ENCODE results near the gene BIK. TPM values are rescaled to one million over a fixed set of nuclear protein-coding genes. Genes with fewer than 3 reads are reported as not detected.
"Not testable (repeated sequence)": the region's sequence is repeated elsewhere in the genome, so short reads cannot be mapped to it uniquely, and the experiment has no call there.

BIK gene
- total RNA-seq, 2 experiments from 2014 or later: 1.5 to 1.9 TPM

DNA sequence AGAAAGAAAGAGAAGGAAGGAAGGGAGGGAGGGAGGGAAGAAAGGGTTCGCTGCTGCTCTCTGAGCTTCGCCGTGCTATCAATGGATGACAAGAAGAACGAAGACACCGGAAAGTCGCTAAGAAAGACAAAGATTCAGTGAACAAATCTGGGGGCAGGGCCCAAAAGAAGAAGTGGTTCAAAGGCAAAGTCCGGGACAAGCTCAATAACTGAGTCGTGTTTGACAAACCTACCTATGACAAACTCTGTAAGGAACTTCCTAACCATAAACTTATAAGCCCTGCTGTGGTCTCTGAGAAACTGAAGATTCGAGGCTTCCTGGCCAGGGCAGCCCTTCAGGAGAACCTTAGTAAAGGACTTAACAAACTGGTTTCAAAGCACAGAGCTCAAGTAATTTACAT is 18.5 kb upstream of the BIK start:
- Mint-ChIP-seq H3K36me3 (peaks cover 6% of the 10 kb centered on the region), H3K27me3 (no peaks in the 10 kb centered on the region), H3K4me1 (peaks cover 15% of the 10 kb centered on the region), H3K9me3 (ENCODE audit: low read depth) (peaks cover 7% of the 10 kb centered on the region), H3K27ac (no peak overlapping the region), H3K4me3 (no peak overlapping the region)
- ATAC-seq (no peak), DNase-seq (no peak)
- CTCF ChIA-PET: interaction anchor here (1.2 to 1.4 kb wide), 2 partner anchors 225 to 265 kb away, joined by 3 to 6 read pairs; no protein-coding TSS in a partner anchor

DNA sequence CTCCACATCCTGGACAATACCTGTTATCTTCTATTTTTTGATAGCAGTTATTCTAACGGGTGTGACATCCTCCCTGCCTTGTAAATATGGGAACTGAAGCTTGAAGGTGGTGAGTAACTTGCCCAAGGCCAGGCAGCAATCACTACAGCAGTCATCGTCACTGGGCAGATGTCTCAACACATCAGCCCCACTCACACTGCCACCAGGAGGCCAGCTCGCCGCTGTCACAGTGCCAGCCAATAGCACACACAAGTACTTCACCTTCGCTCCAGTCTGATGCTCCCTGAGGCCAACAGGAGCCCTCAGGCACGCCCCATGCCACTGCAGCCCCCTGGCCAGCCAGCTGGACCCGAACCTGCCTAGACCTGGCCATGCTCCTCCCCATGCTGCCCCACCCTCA is 16.5 kb upstream of the BIK start:
- H3K4me3 Mint-ChIP-seq: no peak overlapping the region
- ATAC-seq: no peak
- H3K4me1 Mint-ChIP-seq: peaks cover 9% of the 10 kb centered on the region
- no peaks in the 10 kb centered on the region for H3K27me3 Mint-ChIP-seq
- peaks cover 6% of the 10 kb centered on the region for H3K36me3 Mint-ChIP-seq
- H3K9me3 Mint-ChIP-seq (ENCODE audit: low read depth): peaks cover 7% of the 10 kb centered on the region
- CTCF ChIA-PET: no interaction called here
- DNase-seq: no peak
- no peak overlapping the region for H3K27ac Mint-ChIP-seq

GRCh38 chr22:43094551-43094950 is 16.0 kb upstream of the BIK start:
- Mint-ChIP-seq H3K9me3 (ENCODE audit: low read depth) (peaks cover 7% of the 10 kb centered on the region), H3K27ac (no peak overlapping the region), H3K4me3 (no peak overlapping the region), H3K4me1 (peaks cover 7% of the 10 kb centered on the region), H3K27me3 (no peaks in the 10 kb centered on the region), H3K36me3 (peaks cover 6% of the 10 kb centered on the region)
- DNase-seq (no peak), ATAC-seq (no peak)
- CTCF ChIA-PET: no interaction called here

- CTCF ChIA-PET: no interaction called here
- ATAC-seq: no peak
- Mint-ChIP-seq H3K9me3 (ENCODE audit: low read depth) (peaks cover 7% of the 10 kb centered on the region), H3K4me1 (peaks cover 2% of the 10 kb centered on the region), H3K36me3 (peaks cover 6% of the 10 kb centered on the region), H3K27ac (no peak overlapping the region), H3K27me3 (no peaks in the 10 kb centered on the region), H3K4me3 (no peak overlapping the region)
- no peak for DNase-seq
These were observed 14.1 kb upstream of the BIK start for GRCh38 chr22:43096420-43096819.

DNA sequence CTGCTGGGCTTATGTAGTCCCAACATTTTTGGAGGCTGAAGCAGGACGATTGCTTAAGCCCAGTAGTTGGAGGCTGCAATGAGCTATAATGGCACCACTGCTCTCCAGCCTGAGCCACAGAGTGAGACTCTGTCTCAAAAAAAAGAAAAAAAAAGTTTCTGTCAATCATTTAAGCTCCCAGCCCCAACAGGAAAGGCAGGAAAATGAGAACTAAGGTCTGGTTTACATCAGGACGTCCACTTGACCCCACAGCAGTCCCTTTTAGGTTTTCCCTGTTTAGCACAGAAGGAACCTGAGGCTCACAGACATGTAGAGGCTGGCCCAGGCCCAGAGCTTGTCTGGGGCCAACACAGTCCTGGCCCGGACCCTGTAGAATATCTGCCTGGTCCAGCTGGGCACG is 12.2 kb upstream of the BIK start:
- Mint-ChIP-seq H3K4me3 (no peak overlapping the region), H3K27ac (no peak overlapping the region), H3K36me3 (peaks cover 6% of the 10 kb centered on the region), H3K4me1 (no peaks in the 10 kb centered on the region), H3K9me3 (ENCODE audit: low read depth) (peaks cover 7% of the 10 kb centered on the region), H3K27me3 (no peaks in the 10 kb centered on the region)
- ATAC-seq (no peak), DNase-seq (no peak)
- CTCF ChIA-PET: interaction anchor here (0.6 to 1.3 kb wide), 4 partner anchors 8 to 288 kb away, joined by 3 to 7 read pairs (median 3); no protein-coding TSS in a partner anchor

DNA sequence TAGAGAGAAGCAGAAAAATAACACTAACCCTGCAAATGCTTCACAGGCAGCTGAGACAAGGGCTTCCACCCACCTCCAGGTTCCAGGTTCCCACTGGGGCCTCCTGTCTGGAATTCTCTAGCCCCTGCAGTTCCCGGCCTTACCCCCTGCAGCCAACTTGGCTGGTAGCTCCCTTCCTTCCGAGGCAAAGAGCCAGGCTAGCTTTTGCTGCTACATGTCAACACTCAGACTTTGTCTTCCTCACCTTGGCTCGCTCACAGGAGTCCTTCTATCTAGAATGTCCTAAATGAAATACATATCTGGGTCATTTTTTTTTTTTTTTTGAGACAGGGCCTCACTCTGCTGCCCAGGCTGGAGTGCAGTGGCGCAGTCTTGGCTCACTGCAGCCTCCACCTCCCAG is 11.5 kb upstream of the BIK start:
- no peak overlapping the region for H3K27ac Mint-ChIP-seq
- CTCF ChIA-PET: interaction anchor here (0.7 to 1.3 kb wide), 3 partner anchors 9 to 37 kb away, joined by 3 to 7 read pairs (median 3); no protein-coding TSS in a partner anchor
- H3K36me3 Mint-ChIP-seq: peaks cover 6% of the 10 kb centered on the region
- peaks cover 7% of the 10 kb centered on the region for H3K9me3 Mint-ChIP-seq (ENCODE audit: low read depth)
- no peak for DNase-seq
- no peak overlapping the region for H3K4me3 Mint-ChIP-seq
- H3K4me1 Mint-ChIP-seq: peaks cover 3% of the 10 kb centered on the region
- ATAC-seq: no peak
- no peaks in the 10 kb centered on the region for H3K27me3 Mint-ChIP-seq

GRCh38 chr22:43100225-43100624 is 10.3 kb upstream of the BIK start:
- DNase-seq: no peak
- no peak overlapping the region for H3K27ac Mint-ChIP-seq
- no peak overlapping the region for H3K4me3 Mint-ChIP-seq
- H3K9me3 Mint-ChIP-seq (ENCODE audit: low read depth): peaks cover 7% of the 10 kb centered on the region
- CTCF ChIA-PET: no interaction called here
- no peaks in the 10 kb centered on the region for H3K27me3 Mint-ChIP-seq
- no peak for ATAC-seq
- H3K36me3 Mint-ChIP-seq: peaks cover 6% of the 10 kb centered on the region
- H3K4me1 Mint-ChIP-seq: peaks cover 5% of the 10 kb centered on the region

DNA sequence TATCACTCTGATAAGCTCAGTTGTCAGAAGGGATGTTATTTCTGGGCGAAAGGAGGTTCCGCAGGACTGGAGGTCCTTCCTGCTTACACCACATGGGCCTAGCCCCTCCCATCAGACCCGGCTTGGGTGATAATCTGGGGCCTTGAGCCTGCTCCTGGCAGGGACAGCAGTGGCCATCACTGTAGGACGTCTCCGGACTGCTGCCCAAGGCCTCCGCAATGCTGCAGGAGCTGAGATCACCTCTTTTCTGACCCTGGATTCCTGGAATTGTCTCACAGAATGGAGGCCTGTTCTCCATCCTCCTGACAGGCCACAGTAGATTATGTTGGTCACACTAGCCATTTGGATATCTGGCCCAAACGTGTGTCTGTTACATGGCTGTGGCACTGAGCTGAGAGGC is 9.2 kb upstream of the BIK start:
- CTCF ChIA-PET: interaction anchor here (0.7 kb wide), 1 partner anchor 14 kb away, joined by 3 read pairs; no protein-coding TSS in a partner anchor
- H3K9me3 Mint-ChIP-seq (ENCODE audit: low read depth): peaks cover 2% of the 10 kb centered on the region
- no peak overlapping the region for H3K4me3 Mint-ChIP-seq
- peaks cover 5% of the 10 kb centered on the region for H3K4me1 Mint-ChIP-seq
- no peak for ATAC-seq
- H3K27ac Mint-ChIP-seq: no peak overlapping the region
- DNase-seq: no peak
- H3K36me3 Mint-ChIP-seq: peaks cover 1% of the 10 kb centered on the region
- no peaks in the 10 kb centered on the region for H3K27me3 Mint-ChIP-seq

- H3K36me3 Mint-ChIP-seq; ATAC-seq; DNase-seq; H3K9me3 Mint-ChIP-seq (ENCODE audit: low read depth); H3K27me3 Mint-ChIP-seq; H3K27ac Mint-ChIP-seq; H3K4me3 Mint-ChIP-seq; H3K4me1 Mint-ChIP-seq: not testable (repeated sequence)
- CTCF ChIA-PET: interaction anchor here (0.6 to 1.8 kb wide), 3 partner anchors 19 to 47 kb away, joined by 3 to 5 read pairs (median 4); no protein-coding TSS in a partner anchor
These were observed 6.4 kb upstream of the BIK start for GRCh38 chr22:43104056-43104625.

DNA sequence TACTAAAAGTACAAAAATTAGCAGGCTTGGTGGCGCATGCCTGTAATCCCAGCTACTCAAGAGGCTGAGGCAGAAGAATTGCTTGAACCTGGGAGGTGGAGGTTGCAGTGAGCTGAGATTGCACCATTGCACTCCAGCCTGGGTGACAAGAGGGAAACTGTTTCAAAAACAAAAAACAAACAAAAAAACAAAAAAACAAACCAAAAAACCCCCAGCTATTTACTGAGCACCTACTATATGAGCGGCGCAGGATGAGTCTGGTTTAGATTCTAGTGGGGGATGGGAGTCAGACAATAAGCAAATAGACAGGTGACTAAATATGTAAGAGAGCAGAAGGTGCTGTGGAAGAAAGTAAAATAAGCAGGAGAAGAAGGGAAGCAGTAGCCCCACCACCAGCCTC is 5.6 kb upstream of the BIK start:
- not testable (repeated sequence) for ATAC-seq; H3K9me3 Mint-ChIP-seq (ENCODE audit: low read depth); H3K36me3 Mint-ChIP-seq; H3K4me1 Mint-ChIP-seq; H3K4me3 Mint-ChIP-seq; DNase-seq; H3K27ac Mint-ChIP-seq
- CTCF ChIA-PET: interaction anchor here (1.3 to 1.8 kb wide), 2 partner anchors 20 to 34 kb away, joined by 4 to 5 read pairs; no protein-coding TSS in a partner anchor
- peaks cover 10% of the 10 kb centered on the region for H3K27me3 Mint-ChIP-seq

- no peak for DNase-seq
- H3K27me3 Mint-ChIP-seq: peaks cover 15% of the 10 kb centered on the region
- no peak overlapping the region for H3K4me3 Mint-ChIP-seq
- H3K4me1 Mint-ChIP-seq: peaks cover 9% of the 10 kb centered on the region
- H3K9me3 Mint-ChIP-seq (ENCODE audit: low read depth): no peaks in the 10 kb centered on the region
- H3K36me3 Mint-ChIP-seq: no peaks in the 10 kb centered on the region
- ATAC-seq: no peak
- CTCF ChIA-PET: no interaction called here
- H3K27ac Mint-ChIP-seq: no peak overlapping the region
These were observed 4.2 kb upstream of the BIK start for GRCh38 chr22:43106302-43106701.

GRCh38 chr22:43109511-43109910 is 1.0 kb upstream of the BIK start:
- H3K27ac Mint-ChIP-seq: no peak overlapping the region
- no peak overlapping the region for H3K4me3 Mint-ChIP-seq
- no peak for ATAC-seq
- no peaks in the 10 kb centered on the region for H3K9me3 Mint-ChIP-seq (ENCODE audit: low read depth)
- H3K36me3 Mint-ChIP-seq: no peaks in the 10 kb centered on the region
- peaks cover 35% of the 10 kb centered on the region for H3K27me3 Mint-ChIP-seq
- CTCF ChIA-PET: interaction anchor here (1.2 to 2.5 kb wide), 3 partner anchors 9 to 33 kb away, joined by 3 to 7 read pairs (median 6); partner anchors contain the start of gene MCAT
- no peak for DNase-seq
- peaks cover 7% of the 10 kb centered on the region for H3K4me1 Mint-ChIP-seq

- Mint-ChIP-seq H3K36me3 (no peaks in the 10 kb centered on the region), H3K4me1 (peaks cover 7% of the 10 kb centered on the region), H3K27me3 (peaks cover 35% of the 10 kb centered on the region), H3K27ac (no peak overlapping the region), H3K4me3 (peak overlapping the region; percentile 65), H3K9me3 (ENCODE audit: low read depth) (no peaks in the 10 kb centered on the region)
- CTCF ChIA-PET: interaction anchor here (1.2 to 2.5 kb wide), 3 partner anchors 9 to 33 kb away, joined by 3 to 7 read pairs (median 6); partner anchors contain the start of gene MCAT
- ATAC-seq (no peak), DNase-seq (no peak)
These were observed 568 bp upstream of the BIK start for GRCh38 chr22:43109921-43110443.

Data from activated CD8-positive, alpha-beta memory T cell treated with anti-CD3 and anti-CD28 coated beads, Interleukin-2, amount 10 ng/mL, durations not matched to agents 7 days and 5 days (primary cell).